Sigmoid colon (tissue), 7 donors: ENCODE measurements around the gene RPTOR. TPM values are rescaled to one million over a fixed set of nuclear protein-coding genes. Genes with fewer than 3 reads are reported as not detected.

Source experiments
- DNase-seq: peaks from one replicate; pipeline ENCODE4 v3.0.0-alpha.2; 2019
- H3K27ac ChIP-seq, 4 donors: fragments of 200-600 bp; sonication (generic); one replicate each; pipeline ENCODE4 v1.5.1; 2016 to 2019; ENCODE audit warnings: mild to moderate bottlenecking in 1 of 4
- H3K27me3 ChIP-seq, 3 donors: fragments of 200-600 bp; sonication (generic); one replicate each; pipeline ENCODE4 v1.5.1; 2019; ENCODE audit warnings: mild to moderate bottlenecking in 1 of 3
- H3K36me3 ChIP-seq, 4 donors: fragments of 200-600 bp; sonication (generic); one replicate each; pipeline ENCODE4 v1.5.1; 2016 to 2019
- H3K4me1 ChIP-seq, 4 donors: fragments of 200-600 bp; sonication (generic); one replicate each; pipeline ENCODE4 v1.5.1; 2017 to 2019
- H3K4me3 ChIP-seq, 4 donors: fragments of 200-600 bp; sonication (generic); one replicate each; pipeline ENCODE4 v1.5.1; 2017 to 2019; ENCODE audit warnings: mild to moderate bottlenecking in 2 of 4, moderate library complexity in 1 of 4
- H3K9me3 ChIP-seq, 4 donors: fragments of 200-600 bp in 3 of 4; sonication (generic) in 3 of 4; one replicate each; pipeline versions ENCODE4 v1.5.1 to v1.6.1; 2013 to 2019
- EP300 ChIP-seq, 4 donors: sonication (generic); formaldehyde crosslinking; IDR thresholded peaks; one replicate each; pipeline ENCODE4 v1.6.1; 2017; ENCODE audit warnings: antibody characterized with exemption in 4 of 4
- POLR2A ChIP-seq, 2 donors: fragments of 450-650 bp; IDR thresholded peaks; one replicate each; pipeline ENCODE4 v1.6.1; 2016; ENCODE audit warnings: antibody characterized with exemption in 2 of 2, mild to moderate bottlenecking in 2 of 2, moderate library complexity in 2 of 2
- POLR2AphosphoS5 ChIP-seq, 4 donors: sonication (generic); formaldehyde crosslinking; IDR thresholded peaks; one replicate each; pipeline ENCODE4 v1.6.1; 2017; ENCODE audit warnings: antibody characterized with exemption in 4 of 4
- WGBS, 2 donors: extraction: QIAGEN DNeasy Blood & Tissue Kit; methylation state at CpG; one replicate each; pipeline ENCODE4 v1.1.7; 2013; 5-methylcytosine and 5-hydroxymethylcytosine counted together
- intact Hi-C: fragments of 100-400 bp; cut with DNase I; formaldehyde crosslinking; loops from one replicate; pipeline ENCODE4 v1.15.1; 2023
- polyA plus RNA-seq, 3 donors: library from polyadenylated mRNA; stranded (reverse); fragments of 200-250 nt; gene quantifications; one replicate each; pipeline ENCODE4 v1.2.3, GENCODE V29; 2013
- total RNA-seq, 4 donors: library from RNA; depleted of rRNA; stranded (reverse); fragments of >200 nt; gene quantifications; one replicate each; pipeline ENCODE4 v1.1.0, GENCODE V29; 2016
- TF ChIP-seq, protein P1 (sequence below), 4 experiments: fragments of 450-650 bp in 3 of 4; fragments of 200-600 bp in 1 of 4; IDR thresholded peaks; one replicate each; pipeline ENCODE4 v1.5.1; 2016 to 2019; ENCODE audit warnings: antibody characterized with exemption in 4 of 4, mild to moderate bottlenecking in 3 of 4, moderate library complexity in 2 of 4
- donor health status: healthy with polysubstance abuse.
- donor health status: Bipolar disorder and iron deficiency.
- donor health status: healthy.

Gene RPTOR
- total and polyA plus RNA-seq, 7 donors: 3.7 to 68.7 (median 22.9) TPM

DNA sequence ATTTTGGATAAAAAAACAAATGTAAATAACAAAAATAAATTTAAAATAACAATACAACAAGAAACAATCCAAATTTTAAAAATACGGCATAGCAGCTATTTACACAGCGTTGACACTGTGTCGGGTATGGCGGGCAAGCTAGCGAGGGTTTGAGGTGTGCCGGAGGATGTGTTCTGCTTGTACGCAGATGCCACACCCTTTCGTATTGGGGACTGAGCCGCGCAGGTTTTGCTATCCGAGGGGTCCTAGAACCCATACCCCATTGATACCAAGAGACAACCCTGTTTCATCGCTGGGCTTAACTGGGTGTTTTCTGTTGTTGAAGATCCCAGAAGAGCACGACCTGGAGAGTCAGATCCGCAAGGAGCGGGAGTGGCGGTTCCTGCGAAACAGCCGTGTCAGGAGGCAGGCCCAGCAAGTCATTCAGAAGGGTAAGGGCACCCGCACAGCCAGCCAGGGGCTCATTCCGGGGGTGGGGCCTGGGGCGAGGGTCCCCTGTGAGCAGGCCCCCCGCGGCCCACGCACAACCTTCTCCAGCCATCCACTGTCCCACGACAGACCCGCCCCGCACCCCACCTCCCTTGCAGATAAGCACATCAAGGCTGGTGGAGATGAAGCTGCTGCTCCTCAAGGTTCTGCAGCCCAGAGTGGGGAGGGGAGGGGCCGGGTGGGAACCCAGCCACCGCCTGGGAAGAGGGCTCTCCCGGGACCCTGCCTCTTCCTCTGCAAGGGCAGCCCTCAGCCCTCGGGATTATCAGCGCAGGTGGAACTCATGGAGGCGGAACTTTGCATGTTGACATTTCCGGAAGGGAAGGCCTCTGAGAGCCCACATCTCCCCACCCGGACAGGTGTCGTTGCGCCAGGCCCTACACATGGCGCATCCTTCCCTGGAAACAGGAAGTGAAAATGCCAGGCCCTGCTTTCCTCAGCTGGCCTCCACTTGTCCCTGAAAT, 395.8 kb downstream of the RPTOR start:
- no peaks in the 10 kb centered on the region for H3K27me3 ChIP-seq
- H3K27ac ChIP-seq: peak overlapping the region in 3 of 4 donors; percentile 88 to 92 (median 89)
- peaks cover 0 to 6% (median 0%) of the 10 kb centered on the region in 4 donors for H3K36me3 ChIP-seq
- peak; percentile 58 for DNase-seq
- no peaks in the 10 kb centered on the region for H3K9me3 ChIP-seq
- intact Hi-C loops: loop anchor here (5.0 kb wide), 1 partner anchor 168 kb away; no protein-coding TSS in a partner anchor
- H3K4me3 ChIP-seq: no peak overlapping the region
- TF ChIP-seq POLR2AphosphoS5 (IDR thresholded peaks at IDR 0.05) (no peak), EP300 (IDR thresholded peaks at IDR 0.05) (no peak), POLR2A (IDR thresholded peaks at IDR 0.05) (no peak)
- TF ChIP-seq, protein P1, sequence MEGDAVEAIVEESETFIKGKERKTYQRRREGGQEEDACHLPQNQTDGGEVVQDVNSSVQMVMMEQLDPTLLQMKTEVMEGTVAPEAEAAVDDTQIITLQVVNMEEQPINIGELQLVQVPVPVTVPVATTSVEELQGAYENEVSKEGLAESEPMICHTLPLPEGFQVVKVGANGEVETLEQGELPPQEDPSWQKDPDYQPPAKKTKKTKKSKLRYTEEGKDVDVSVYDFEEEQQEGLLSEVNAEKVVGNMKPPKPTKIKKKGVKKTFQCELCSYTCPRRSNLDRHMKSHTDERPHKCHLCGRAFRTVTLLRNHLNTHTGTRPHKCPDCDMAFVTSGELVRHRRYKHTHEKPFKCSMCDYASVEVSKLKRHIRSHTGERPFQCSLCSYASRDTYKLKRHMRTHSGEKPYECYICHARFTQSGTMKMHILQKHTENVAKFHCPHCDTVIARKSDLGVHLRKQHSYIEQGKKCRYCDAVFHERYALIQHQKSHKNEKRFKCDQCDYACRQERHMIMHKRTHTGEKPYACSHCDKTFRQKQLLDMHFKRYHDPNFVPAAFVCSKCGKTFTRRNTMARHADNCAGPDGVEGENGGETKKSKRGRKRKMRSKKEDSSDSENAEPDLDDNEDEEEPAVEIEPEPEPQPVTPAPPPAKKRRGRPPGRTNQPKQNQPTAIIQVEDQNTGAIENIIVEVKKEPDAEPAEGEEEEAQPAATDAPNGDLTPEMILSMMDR (IDR thresholded peaks at IDR 0.05): no peak
- WGBS, 2 donors: 89 to 96% methylated on average over 38 of the region's 38 CpGs
- peaks cover 0 to 48% (median 39%) of the 10 kb centered on the region in 4 donors for H3K4me1 ChIP-seq

DNA sequence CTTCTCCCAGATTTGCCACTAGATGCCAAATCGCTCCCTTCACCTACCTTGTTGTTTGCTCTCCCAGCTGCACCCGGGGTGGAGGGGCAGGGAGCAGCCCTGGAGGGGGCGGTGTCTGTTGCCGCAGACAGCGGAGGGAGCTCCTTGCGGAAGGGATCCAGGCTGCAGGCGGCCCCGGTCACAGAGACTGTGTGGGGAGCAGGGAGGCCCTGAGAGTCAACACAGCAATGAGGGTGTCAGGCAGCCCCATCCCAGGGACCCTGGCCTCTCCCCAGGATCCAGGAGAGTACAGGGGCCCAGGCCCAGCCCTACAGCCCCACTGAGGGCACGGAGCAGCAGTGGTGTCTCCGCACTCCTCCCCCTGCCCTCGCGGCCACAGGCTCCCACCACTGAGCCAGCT, 396.5 kb downstream of the RPTOR start:
- no peak for TF ChIP-seq EP300 (IDR thresholded peaks at IDR 0.05)
- TF ChIP-seq POLR2A (IDR thresholded peaks at IDR 0.05): no peak
- TF ChIP-seq, protein P1 (IDR thresholded peaks at IDR 0.05): no peak
- TF ChIP-seq POLR2AphosphoS5 (IDR thresholded peaks at IDR 0.05): no peak
- no peaks in the 10 kb centered on the region for H3K27me3 ChIP-seq
- peak overlapping the region; percentile 88 to 94 (median 90) for H3K27ac ChIP-seq
- intact Hi-C loops: loop anchor here (5.0 kb wide), 1 partner anchor 169 kb away; no protein-coding TSS in a partner anchor
- peak; percentile 55 for DNase-seq
- no peak overlapping the region for H3K4me3 ChIP-seq
- no peaks in the 10 kb centered on the region for H3K9me3 ChIP-seq
- peaks cover 0 to 48% (median 39%) of the 10 kb centered on the region in 4 donors for H3K4me1 ChIP-seq
- H3K36me3 ChIP-seq: peaks cover under 1 to 10% (median 7%) of the 10 kb centered on the region in 4 donors
- 92% methylated on average over 12 of the region's 12 CpGs for WGBS, 2 donors

DNA sequence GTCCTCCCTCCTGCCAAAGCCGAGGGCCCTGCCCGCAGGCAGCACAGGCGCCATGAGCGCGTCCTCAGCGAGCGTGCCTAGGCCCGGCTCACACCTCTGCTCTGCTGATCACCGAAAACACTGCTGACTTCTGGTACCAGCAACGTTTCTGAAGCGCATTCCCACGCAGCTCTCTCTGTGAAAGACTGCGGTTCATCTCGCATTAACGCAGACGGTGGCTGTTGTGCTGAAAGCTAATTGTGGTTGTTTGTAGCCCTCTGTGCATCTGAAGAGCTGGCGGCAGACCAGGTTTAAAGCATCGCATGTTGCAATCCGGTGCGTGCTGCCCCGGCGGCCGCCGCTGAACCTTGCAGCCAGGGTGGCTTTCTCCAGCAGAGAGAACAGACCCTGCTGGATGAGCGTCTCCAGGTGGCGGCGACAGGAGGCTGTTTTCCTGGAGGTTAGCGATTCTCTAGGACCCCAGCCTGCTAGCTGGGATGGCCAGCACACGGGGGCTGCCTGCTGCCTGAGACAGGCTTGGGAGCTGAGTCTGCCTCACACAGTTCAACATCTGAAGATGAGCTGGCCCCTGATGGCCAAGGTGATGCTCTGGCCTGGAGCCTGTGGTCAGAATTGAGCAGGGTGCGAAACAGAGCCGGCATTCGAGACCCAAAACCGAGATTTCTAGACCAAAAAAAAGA, 397.2 kb downstream of the RPTOR start:
- TF ChIP-seq, protein P1 (IDR thresholded peaks at IDR 0.05): peak in 2 of 4 experiments; percentile 17 to 38
- TF ChIP-seq EP300 (IDR thresholded peaks at IDR 0.05) (no peak), POLR2AphosphoS5 (IDR thresholded peaks at IDR 0.05) (peak in 1 of 4 donors; percentile 10)
- intact Hi-C loops: loop anchor here (2.0 to 5.0 kb wide), 2 partner anchors 17 to 170 kb away; no protein-coding TSS in a partner anchor
- H3K4me3 ChIP-seq: no peak overlapping the region
- H3K27me3 ChIP-seq: no peaks in the 10 kb centered on the region
- WGBS, 2 donors: 83 to 85% methylated on average over 33 of the region's 33 CpGs
- peak overlapping the region; percentile 88 to 94 (median 90) for H3K27ac ChIP-seq
- H3K9me3 ChIP-seq: no peaks in the 10 kb centered on the region
- peak; percentile 84 for DNase-seq
- peaks cover 0 to 48% (median 39%) of the 10 kb centered on the region in 4 donors for H3K4me1 ChIP-seq
- H3K36me3 ChIP-seq: peaks cover 5 to 14% (median 8%) of the 10 kb centered on the region in 4 donors

DNA sequence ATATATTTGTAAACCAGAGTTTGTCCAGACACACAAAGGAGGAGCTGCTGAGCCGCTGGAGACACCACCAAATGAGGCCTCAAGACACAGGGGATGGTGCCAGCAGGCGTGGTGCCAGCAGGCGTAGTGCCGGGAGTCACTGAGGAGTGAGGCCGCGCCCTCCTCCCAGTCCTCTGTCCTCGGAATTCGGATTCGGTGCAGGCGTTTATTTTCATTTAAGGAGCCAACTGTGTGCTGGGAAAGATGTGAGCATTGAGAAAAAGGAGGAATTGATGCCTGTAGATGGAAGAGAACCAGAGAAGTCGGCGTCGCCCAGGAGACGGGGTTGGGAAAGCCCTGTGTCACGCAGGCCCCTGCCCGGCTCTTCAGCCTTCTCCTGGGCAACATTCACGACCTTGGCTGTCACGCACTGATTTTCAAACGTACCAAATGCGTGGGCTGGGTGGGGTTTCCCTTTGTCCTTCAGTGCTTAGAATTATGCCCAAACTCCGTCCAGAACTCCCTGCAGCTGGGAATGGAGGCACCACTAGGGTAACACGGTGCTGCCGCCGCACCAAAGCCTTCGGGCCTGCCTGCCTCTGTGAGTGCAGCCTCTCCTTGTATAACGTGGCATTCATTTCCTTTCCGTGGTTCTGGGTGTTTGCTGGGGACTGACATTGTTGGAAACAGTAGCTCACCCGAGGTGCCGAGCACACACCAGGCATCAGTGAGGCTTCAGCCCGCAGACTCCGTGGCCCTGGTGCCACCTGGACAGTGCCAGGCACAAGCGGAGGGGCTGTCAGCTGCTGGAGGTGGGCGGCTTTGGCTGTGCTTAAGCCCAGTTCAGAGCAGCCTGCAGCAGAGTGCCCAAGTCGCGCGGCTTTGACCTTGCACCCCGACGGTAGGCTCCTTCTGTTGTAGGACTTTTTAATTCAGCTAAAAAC, 398.0 kb downstream of the RPTOR start:
- DNase-seq: peak; percentile 99
- peak; percentile 48 to 77 (median 68) for TF ChIP-seq POLR2AphosphoS5 (IDR thresholded peaks at IDR 0.05)
- no peak for TF ChIP-seq POLR2A (IDR thresholded peaks at IDR 0.05)
- H3K27me3 ChIP-seq: no peaks in the 10 kb centered on the region
- peaks cover 0 to 47% (median 39%) of the 10 kb centered on the region in 4 donors for H3K4me1 ChIP-seq
- intact Hi-C loops: loop anchor here (2.0 to 5.0 kb wide), 2 partner anchors 16 to 170 kb away; no protein-coding TSS in a partner anchor
- no peaks in the 10 kb centered on the region for H3K9me3 ChIP-seq
- H3K4me3 ChIP-seq: peak overlapping the region in 1 of 4 donors; percentile 3
- 61 to 74% methylated on average over 38 of the region's 38 CpGs for WGBS, 2 donors
- peaks cover 7 to 22% (median 9%) of the 10 kb centered on the region in 4 donors for H3K36me3 ChIP-seq
- peak overlapping the region; percentile 88 to 94 (median 90) for H3K27ac ChIP-seq
